ENCODE measurements around the gene CDHR5.
"Not testable (repeated sequence)": the region's sequence is repeated elsewhere in the genome, so short reads cannot be mapped to it uniquely, and the experiment has no call there.

The CDHR5 gene, protein sequence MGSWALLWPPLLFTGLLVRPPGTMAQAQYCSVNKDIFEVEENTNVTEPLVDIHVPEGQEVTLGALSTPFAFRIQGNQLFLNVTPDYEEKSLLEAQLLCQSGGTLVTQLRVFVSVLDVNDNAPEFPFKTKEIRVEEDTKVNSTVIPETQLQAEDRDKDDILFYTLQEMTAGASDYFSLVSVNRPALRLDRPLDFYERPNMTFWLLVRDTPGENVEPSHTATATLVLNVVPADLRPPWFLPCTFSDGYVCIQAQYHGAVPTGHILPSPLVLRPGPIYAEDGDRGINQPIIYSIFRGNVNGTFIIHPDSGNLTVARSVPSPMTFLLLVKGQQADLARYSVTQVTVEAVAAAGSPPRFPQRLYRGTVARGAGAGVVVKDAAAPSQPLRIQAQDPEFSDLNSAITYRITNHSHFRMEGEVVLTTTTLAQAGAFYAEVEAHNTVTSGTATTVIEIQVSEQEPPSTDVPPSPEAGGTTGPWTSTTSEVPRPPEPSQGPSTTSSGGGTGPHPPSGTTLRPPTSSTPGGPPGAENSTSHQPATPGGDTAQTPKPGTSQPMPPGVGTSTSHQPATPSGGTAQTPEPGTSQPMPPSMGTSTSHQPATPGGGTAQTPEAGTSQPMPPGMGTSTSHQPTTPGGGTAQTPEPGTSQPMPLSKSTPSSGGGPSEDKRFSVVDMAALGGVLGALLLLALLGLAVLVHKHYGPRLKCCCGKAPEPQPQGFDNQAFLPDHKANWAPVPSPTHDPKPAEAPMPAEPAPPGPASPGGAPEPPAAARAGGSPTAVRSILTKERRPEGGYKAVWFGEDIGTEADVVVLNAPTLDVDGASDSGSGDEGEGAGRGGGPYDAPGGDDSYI

GRCh38 chr11:624705-625635, at the start of gene CDHR5:
CDHR5 (minus strand) TSS chr11:624955; CDS start chr11:624902, 53 bp downstream.
- DNase-seq (ENCODE audit: low read depth) = no peak

DNA sequence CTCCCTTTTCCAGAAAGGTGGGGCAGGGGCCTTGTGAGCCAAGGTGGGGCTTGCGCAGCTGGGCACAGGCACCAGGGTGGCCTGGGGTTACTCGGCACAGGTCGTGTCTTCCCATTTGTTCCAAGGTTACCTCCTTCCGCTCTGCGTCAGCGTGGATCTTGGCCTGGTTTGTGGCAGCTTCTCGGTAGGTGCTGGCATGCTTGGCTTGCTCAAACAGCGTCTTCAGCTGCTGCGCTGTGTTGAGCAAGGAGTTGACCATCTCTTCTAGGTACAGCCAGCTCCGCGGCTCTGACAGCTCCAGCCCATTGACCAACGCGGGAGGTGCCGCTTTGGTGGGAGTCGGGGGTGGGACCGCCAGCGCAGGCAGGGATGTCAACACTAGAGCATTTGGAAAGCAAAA, 49.7 kb upstream of the CDHR5 start:
- DNase-seq (ENCODE audit: low read depth) = no peak

DNA sequence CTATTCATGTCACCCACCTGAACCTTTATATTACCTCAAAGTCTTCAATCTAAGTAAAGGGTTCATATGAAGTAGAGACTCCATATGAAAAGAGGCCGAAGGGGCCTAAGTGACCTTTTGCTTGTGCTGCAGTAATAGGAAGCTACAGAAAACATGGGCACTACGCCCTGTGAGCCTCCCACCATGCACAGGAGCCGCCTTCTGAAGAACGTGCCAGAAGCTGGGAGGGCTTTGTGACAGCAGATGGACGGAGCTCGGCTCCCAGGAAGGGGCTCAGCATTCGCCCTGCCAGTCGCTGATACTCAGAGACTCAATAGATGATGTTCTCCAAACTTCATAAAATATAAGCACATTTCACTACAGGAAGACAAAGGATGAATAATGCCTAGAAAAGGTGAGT, 49.1 kb upstream of the CDHR5 start:
- no peak for DNase-seq (ENCODE audit: low read depth)

DNA sequence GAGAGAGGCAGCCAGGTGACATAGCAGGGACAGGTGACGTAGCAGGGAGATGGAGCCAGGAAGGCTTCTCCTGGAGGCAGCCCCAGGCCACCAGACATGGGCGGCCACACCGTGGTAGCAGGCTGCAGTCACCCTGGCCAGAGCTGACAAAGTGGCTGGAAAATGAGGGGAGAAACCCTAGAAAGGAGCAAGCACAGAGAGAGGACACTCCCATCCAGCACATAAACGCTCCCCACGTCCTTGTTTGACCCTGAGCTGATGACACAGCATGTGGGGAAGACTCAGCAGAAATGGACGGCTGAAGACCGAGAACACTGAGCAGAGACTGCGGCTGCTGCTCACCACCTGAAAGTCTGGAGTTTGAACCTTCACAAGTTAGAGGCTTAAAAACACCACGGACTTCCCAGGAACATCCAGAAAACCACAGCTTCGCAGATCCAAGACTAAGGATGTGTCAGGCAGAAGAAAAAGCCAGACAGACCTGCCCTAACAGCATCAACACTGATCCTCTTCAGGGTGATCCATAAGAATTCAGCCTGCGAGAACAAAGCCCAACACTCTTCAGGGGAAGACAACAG, 41.0 kb upstream of the CDHR5 start:
- DNase-seq (ENCODE audit: low read depth) = no peak

GRCh38 chr11:665062-665703, 40.4 kb upstream of the CDHR5 start:
- DNase-seq (ENCODE audit: low read depth) = no peak

- DNase-seq (ENCODE audit: low read depth) = no peak
Measured at GRCh38 chr11:662689-663274, 38.0 kb upstream of the CDHR5 start.

GRCh38 chr11:660681-661444, 36.1 kb upstream of the CDHR5 start:
- DNase-seq (ENCODE audit: low read depth) = no peak

- DNase-seq (ENCODE audit: low read depth) = no peak
Measured at GRCh38 chr11:660281-660680, 35.5 kb upstream of the CDHR5 start.

DNA sequence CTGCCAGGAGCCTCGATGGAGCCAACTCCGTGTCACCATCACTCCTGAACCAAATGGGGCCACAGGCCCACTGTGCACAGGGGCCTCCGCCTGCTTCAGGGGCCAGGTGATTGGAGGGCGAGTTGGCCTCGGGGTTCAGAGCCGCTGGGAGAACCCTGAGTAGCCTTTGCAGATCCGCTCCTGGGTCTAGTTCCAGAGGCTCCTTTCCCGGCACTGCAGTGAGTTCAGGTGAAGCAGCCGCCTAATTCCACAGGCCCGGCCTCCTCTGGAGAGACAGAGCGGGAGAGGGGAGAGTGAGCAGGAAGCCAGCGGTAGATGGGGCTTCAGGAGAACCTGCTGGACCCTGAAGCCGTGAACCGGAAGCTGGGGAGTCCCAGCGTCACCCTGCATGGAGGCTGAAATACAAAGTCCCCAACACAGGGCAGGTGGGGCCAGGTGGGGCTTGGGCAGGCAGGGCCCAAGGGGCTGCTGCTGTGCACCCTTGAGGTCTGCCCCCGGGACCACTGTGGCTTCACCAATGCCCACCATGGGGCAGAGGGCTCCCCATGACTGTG, 34.9 kb upstream of the CDHR5 start:
- DNase-seq (ENCODE audit: low read depth) = no peak

DNA sequence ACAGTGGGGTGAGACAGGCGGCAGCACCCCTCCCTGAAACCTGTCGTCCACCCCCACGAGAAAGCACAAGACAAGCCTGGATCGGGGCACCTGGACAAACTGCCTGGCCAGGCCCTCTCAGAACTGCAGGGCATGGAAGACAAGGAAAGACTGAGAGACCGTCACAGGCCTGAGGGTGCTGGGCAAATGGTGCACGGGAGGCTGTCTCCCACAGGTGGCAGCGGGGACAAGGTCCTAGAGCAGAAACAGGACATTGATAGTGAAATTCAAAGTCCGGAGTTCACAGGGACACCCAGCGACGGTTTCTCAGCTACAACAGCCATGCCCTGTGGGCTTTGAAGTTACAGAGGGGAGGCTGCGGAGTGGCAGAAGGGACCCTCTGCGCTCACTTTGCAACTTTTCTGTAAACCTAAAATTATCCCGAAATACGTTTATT, 33.0 kb upstream of the CDHR5 start:
- no peak for DNase-seq (ENCODE audit: low read depth)

DNA sequence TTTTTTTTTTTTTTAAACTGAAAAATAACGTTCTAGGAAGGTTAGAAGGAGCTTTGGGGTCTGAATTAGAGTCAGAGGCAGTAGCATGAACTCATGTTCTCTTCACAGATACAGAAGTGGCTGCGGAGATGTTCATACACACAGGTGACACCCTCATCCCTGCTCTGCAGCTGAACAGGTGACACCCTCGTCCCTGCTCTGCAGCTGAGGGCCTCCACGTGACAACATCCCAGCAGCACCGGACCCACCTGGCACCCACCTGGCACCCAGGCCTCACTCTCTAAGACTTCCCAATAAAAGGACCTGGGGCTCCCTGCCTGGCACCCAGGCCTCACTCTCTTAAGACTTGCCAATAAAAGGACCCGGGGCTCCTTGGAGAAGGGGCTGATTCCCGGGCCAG, 32.1 kb upstream of the CDHR5 start:
- no peak for DNase-seq (ENCODE audit: low read depth)

GRCh38 chr11:656426-656825, 31.7 kb upstream of the CDHR5 start:
- DNase-seq (ENCODE audit: low read depth) = no peak

GRCh38 chr11:655036-655726, 30.4 kb upstream of the CDHR5 start:
- DNase-seq (ENCODE audit: low read depth) = no peak

GRCh38 chr11:654444-654843, 29.7 kb upstream of the CDHR5 start:
- not testable (repeated sequence) for DNase-seq (ENCODE audit: low read depth)

DNA sequence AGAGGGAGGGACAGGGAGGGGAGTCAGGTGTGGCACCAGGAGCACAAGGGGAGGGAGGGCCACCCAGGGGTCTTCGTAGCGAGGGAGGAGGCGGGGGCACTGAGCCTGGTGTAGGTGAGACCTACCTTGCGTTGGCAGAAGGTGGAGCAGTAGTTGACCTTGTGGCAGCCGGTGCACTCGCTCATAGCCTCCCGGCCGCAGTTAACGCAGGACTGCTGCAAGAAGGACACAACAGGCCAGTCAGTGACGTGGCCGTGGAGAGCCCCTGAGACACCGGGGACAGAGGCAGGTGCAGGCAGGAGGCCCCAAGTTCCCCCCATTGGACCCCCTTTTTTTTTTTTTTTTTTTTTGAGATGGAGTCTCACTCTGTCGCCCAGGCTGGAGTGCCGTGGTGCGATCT, 29.1 kb upstream of the CDHR5 start:
- DNase-seq (ENCODE audit: low read depth) = no peak

GRCh38 chr11:653136-653535, 28.4 kb upstream of the CDHR5 start:
- not testable (repeated sequence) for DNase-seq (ENCODE audit: low read depth)

DNA sequence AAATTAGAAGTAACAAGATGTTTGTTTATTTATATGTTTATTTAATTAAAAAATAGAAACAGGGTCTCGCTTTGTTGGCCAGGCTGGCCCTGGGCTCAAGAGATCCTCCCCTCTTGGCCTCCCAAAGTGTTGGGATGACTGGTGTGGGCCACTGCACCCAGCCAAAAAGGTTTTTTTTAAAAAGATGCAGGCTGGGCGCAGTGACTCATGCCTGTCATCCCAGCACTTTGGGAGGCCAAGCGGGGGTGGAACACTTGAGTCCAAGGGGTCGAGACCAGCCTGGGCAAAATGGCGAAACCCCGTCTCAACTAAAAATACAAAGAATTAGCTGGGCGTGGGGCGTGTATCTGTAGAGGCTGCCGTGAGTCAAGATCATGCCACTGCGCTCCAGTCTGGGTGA, 25.7 kb upstream of the CDHR5 start:
- no peak for DNase-seq (ENCODE audit: low read depth)

GRCh38 chr11:647672-648158, 23.0 kb upstream of the CDHR5 start:
- not testable (repeated sequence) for DNase-seq (ENCODE audit: low read depth)

DNA sequence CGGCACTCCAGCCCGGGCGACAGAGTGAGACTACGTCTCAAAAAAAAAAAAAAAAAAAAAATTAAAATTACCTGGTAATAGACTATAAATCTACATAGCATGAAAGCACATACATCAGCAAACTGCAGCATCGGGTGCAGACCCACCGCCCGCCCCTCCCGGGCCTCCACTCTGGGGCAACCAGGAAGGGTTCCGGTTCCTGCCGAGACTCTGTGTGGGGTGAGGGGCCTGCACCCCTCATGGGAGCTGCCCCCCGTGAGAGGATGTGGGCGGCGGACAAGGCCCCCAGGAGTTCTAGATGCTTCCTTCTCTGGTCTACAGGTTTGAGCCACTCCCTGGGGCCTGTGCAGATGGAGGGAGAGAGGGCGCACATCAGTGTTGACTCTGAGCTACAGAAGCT, 21.5 kb upstream of the CDHR5 start:
- no peak for DNase-seq (ENCODE audit: low read depth)
